B cell (primary cell): ENCODE measurements around the gene NPHP4. TPM values are rescaled to one million over a fixed set of nuclear protein-coding genes. Genes with fewer than 3 reads are reported as not detected.

Experiments used
- ATAC-seq: fragments of 200-7000 bp; cut with Tn5 transposase; one replicate; pipeline ENCODE4 v1.10.0; 2021; ENCODE audit warnings: low read depth, mild to moderate bottlenecking, moderate number of reproducible peaks, moderate library complexity
- CTCF ChIA-PET: fragments of 350-600 bp; sonication (Branson Sonifier 250); formaldehyde crosslinking; loops from one replicate; lab custom pipeline; 2021; ENCODE audit warnings: antibody characterized with exemption, inconsistent platforms; lab: Charles Lee
- POLR2A ChIA-PET: fragments of 350-600 bp; sonication (Branson Sonifier 250); formaldehyde crosslinking; loops from one replicate; lab custom pipeline; 2021; ENCODE audit warnings: antibody characterized with exemption; lab: Charles Lee
- DNase-seq: peaks from one replicate; pipeline ENCODE4 v3.0.0; 2013
- H2AFZ ChIP-seq: 2 replicates; pipeline ENCODE4 v1.6.1; 2012; ENCODE audit warnings: mild to moderate bottlenecking, low read depth, low read length; ENCODE audit not compliant: insufficient read depth, poor library complexity, severe bottlenecking
- H3K27ac ChIP-seq, 2 donors: 1 replicate in 1 of 2; 2 replicates in 1 of 2; pipeline ENCODE4 v1.5.1; 2012 to 2013; ENCODE audit warnings: low read length in 2 of 2, mild to moderate bottlenecking in 2 of 2, moderate library complexity in 1 of 2
- H3K27me3 ChIP-seq, 4 experiments: fragments of 200-600 bp in 1 of 4; sonication (generic) in 1 of 4; replicated peaks in 1 of 4; 1 replicate in 2 of 4; 2 replicates in 2 of 4; pipeline versions ENCODE4 v1.6.1 to v1.7.0; 2013 to 2016; ENCODE audit warnings: low read length in 3 of 4, mild to moderate bottlenecking in 2 of 4, mixed read lengths in 1 of 4, moderate library complexity in 1 of 4; ENCODE audit not compliant: insufficient read depth in 4 of 4, control insufficient read depth in 3 of 4; ENCODE audit errors: control extremely low read depth in 1 of 4
- H3K36me3 ChIP-seq, 2 experiments: replicated peaks in 1 of 2; 1 replicate in 1 of 2; 2 replicates in 1 of 2; pipeline versions ENCODE4 v1.6.1 to v1.7.1; 2013; ENCODE audit warnings: low read length in 1 of 2; ENCODE audit not compliant: insufficient read depth in 2 of 2, control insufficient read depth in 1 of 2; ENCODE audit errors: control extremely low read depth in 1 of 2, extremely low read depth in 1 of 2
- H3K4me1 ChIP-seq, 2 donors: fragments of 200-600 bp in 1 of 2; sonication (generic) in 1 of 2; 1 replicate in 1 of 2; 2 replicates in 1 of 2; pipeline versions ENCODE4 v1.5.1 to v1.6.1; 2013 to 2017; ENCODE audit warnings: low read length in 2 of 2; ENCODE audit not compliant: control insufficient read depth in 2 of 2, insufficient read depth in 2 of 2
- H3K4me2 ChIP-seq: replicated peaks from 2 replicates; pipeline ENCODE3; 2012; ENCODE audit warnings: mild to moderate bottlenecking, low read depth, low read length; ENCODE audit not compliant: poor library complexity, severe bottlenecking
- H3K4me3 ChIP-seq, 5 experiments: fragments of 200-600 bp in 1 of 5; sonication (generic) in 1 of 5; 1 replicate in 3 of 5; 2 replicates in 2 of 5; pipeline versions ENCODE4 v1.5.1 to v1.7.0; 2011 to 2016; ENCODE audit warnings: low read length in 4 of 5, mild to moderate bottlenecking in 4 of 5, low read depth in 2 of 5, control low read depth in 1 of 5, moderate library complexity in 1 of 5; ENCODE audit not compliant: insufficient read depth in 1 of 5; ENCODE audit errors: control extremely low read depth in 1 of 5, extremely low read depth in 1 of 5
- H3K79me2 ChIP-seq: fragments of 200-600 bp; sonication (generic); one replicate; pipeline ENCODE4 v1.6.0; 2016; ENCODE audit warnings: low read length; ENCODE audit not compliant: control insufficient read depth, insufficient read depth
- H3K9ac ChIP-seq: fragments of 200-600 bp; sonication (generic); 2 replicates; pipeline ENCODE4 v1.6.1; 2017; ENCODE audit warnings: mild to moderate bottlenecking, low read length, moderate library complexity
- H3K9me3 ChIP-seq, 3 donors: one replicate each; pipeline versions ENCODE4 v1.6.1 to v1.7.1; 2013; ENCODE audit warnings: low read length in 2 of 3; ENCODE audit not compliant: control insufficient read depth in 2 of 3, insufficient read depth in 1 of 3; ENCODE audit errors: control extremely low read depth in 1 of 3
- H4K20me1 ChIP-seq: 2 replicates; pipeline ENCODE4 v1.6.0; 2012; ENCODE audit warnings: mild to moderate bottlenecking, low read length; ENCODE audit not compliant: insufficient read depth, control insufficient read depth, poor library complexity, severe bottlenecking
- H3K27ac Mint-ChIP-seq: one replicate; pipeline ENCODE4 v1.8.0; 2021; ENCODE audit warnings: mixed read lengths
- H3K27me3 Mint-ChIP-seq: one replicate; pipeline ENCODE4 v1.8.0; 2021; ENCODE audit warnings: mixed read lengths
- H3K4me1 Mint-ChIP-seq: one replicate; pipeline ENCODE4 v1.8.0; 2021; ENCODE audit warnings: mixed read lengths
- H3K4me3 Mint-ChIP-seq: one replicate; pipeline ENCODE4 v1.8.0; 2021; ENCODE audit warnings: mixed read lengths
- H3K9me3 Mint-ChIP-seq: one replicate; pipeline ENCODE4 v1.8.0; 2022; ENCODE audit warnings: mixed read lengths; ENCODE audit not compliant: insufficient read depth
- EZH2 ChIP-seq: IDR thresholded peaks from 2 replicates; pipeline ENCODE4 v1.6.1; 2012; ENCODE audit warnings: borderline replicate concordance, low read depth, mild to moderate bottlenecking, moderate library complexity, low read length; ENCODE audit not compliant: insufficient read depth, poor library complexity, severe bottlenecking
- WGBS: methylation state at CpG from one replicate; pipeline ENCODE4 v1.1.5; 2013; ENCODE audit warnings: missing lambda C conversion rate; ENCODE audit not compliant: insufficient coverage; 5-methylcytosine and 5-hydroxymethylcytosine counted together
- intact Hi-C: fragments of 100-400 bp; cut with micrococcal nuclease; formaldehyde crosslinking; loops from one replicate; pipeline ENCODE4 v1.10.0; 2022
- polyA plus RNA-seq: library from polyadenylated mRNA; depleted of rRNA; stranded (reverse); fragments of >200 nt; gene quantifications from 2 replicates; pipeline ENCODE4 v1.2.3, GENCODE V29; 2012
- total RNA-seq, 2 donors: library from RNA; stranded (reverse); fragments of 120-200 nt in 1 of 2; gene quantifications; 1 replicate in 1 of 2; 2 replicates in 1 of 2; pipeline versions ENCODE4 v1.2.3 to v1.2.4, GENCODE V29; 2013 to 2022
- TF ChIP-seq, protein P1 (sequence below): fragments of 200-600 bp; IDR thresholded peaks from one replicate; pipeline ENCODE4 v1.8.0; 2022; ENCODE audit warnings: antibody characterized with exemption, mild to moderate bottlenecking

NPHP4 gene
- total and polyA plus RNA-seq, 2 donors (not counting 1 experiment from before 2014, with no cell fraction given) = 6.5 to 14.8 TPM

- no peaks in the 10 kb centered on the region for H3K9me3 Mint-ChIP-seq
- intact Hi-C loops = no loop called here
- H3K27ac ChIP-seq = no peak overlapping the region
- no peak overlapping the region for H3K4me3 Mint-ChIP-seq
- no peaks in the 10 kb centered on the region for H3K9me3 ChIP-seq
- H3K4me1 Mint-ChIP-seq = no peaks in the 10 kb centered on the region
- H3K36me3 ChIP-seq = no peaks in the 10 kb centered on the region
- no peak for DNase-seq
- H3K27ac Mint-ChIP-seq = no peak overlapping the region
- H3K27me3 Mint-ChIP-seq = no peaks in the 10 kb centered on the region
- WGBS = 98% methylated on average over 17 of the region's 17 CpGs
- no peak overlapping the region for H3K4me3 ChIP-seq
- no peak for ATAC-seq
- TF ChIP-seq EZH2 = no peak
- TF ChIP-seq, protein P1, sequence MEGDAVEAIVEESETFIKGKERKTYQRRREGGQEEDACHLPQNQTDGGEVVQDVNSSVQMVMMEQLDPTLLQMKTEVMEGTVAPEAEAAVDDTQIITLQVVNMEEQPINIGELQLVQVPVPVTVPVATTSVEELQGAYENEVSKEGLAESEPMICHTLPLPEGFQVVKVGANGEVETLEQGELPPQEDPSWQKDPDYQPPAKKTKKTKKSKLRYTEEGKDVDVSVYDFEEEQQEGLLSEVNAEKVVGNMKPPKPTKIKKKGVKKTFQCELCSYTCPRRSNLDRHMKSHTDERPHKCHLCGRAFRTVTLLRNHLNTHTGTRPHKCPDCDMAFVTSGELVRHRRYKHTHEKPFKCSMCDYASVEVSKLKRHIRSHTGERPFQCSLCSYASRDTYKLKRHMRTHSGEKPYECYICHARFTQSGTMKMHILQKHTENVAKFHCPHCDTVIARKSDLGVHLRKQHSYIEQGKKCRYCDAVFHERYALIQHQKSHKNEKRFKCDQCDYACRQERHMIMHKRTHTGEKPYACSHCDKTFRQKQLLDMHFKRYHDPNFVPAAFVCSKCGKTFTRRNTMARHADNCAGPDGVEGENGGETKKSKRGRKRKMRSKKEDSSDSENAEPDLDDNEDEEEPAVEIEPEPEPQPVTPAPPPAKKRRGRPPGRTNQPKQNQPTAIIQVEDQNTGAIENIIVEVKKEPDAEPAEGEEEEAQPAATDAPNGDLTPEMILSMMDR = no peak
- H3K27me3 ChIP-seq = no peaks in the 10 kb centered on the region
- ChIA-PET CTCF (no interaction called here), POLR2A (no interaction called here)
- no peaks in the 10 kb centered on the region for H3K4me1 ChIP-seq
- no peak overlapping the region for H3K4me2 ChIP-seq
- H2AFZ ChIP-seq = no peak overlapping the region
- no peaks in the 10 kb centered on the region for H3K79me2 ChIP-seq
- no peak overlapping the region for H3K9ac ChIP-seq
- H4K20me1 ChIP-seq = no peaks in the 10 kb centered on the region
These were observed 129.0 kb downstream of the NPHP4 start for GRCh38 chr1:5863238-5863637.

GRCh38 chr1:5861871-5862825 is 130.1 kb downstream of the NPHP4 start:
- H2AFZ ChIP-seq = no peak overlapping the region
- no peaks in the 10 kb centered on the region for H3K4me1 ChIP-seq
- ChIA-PET CTCF (no interaction called here), POLR2A (no interaction called here)
- no peak for ATAC-seq
- no peak overlapping the region for H3K9ac ChIP-seq
- no peaks in the 10 kb centered on the region for H4K20me1 ChIP-seq
- no peaks in the 10 kb centered on the region for H3K36me3 ChIP-seq
- no peaks in the 10 kb centered on the region for H3K27me3 ChIP-seq
- no peak overlapping the region for H3K27ac ChIP-seq
- TF ChIP-seq EZH2 = no peak
- TF ChIP-seq, protein P1 = no peak
- Mint-ChIP-seq H3K27ac (no peak overlapping the region), H3K4me1 (no peaks in the 10 kb centered on the region), H3K9me3 (no peaks in the 10 kb centered on the region), H3K4me3 (no peak overlapping the region), H3K27me3 (no peaks in the 10 kb centered on the region)
- intact Hi-C loops = no loop called here
- no peaks in the 10 kb centered on the region for H3K79me2 ChIP-seq
- no peak overlapping the region for H3K4me2 ChIP-seq
- DNase-seq = no peak
- no peaks in the 10 kb centered on the region for H3K9me3 ChIP-seq
- 95% methylated on average over 23 of the region's 27 CpGs for WGBS
- no peak overlapping the region for H3K4me3 ChIP-seq
